ENCODE measurements around the gene ZSCAN5A.
A peak's percentile ranks its signal among the peaks of the same experiment; 100 is the strongest.
"Not testable (repeated sequence)": the region's sequence is repeated elsewhere in the genome, so short reads cannot be mapped to it uniquely, and the experiment has no call there.

Gene ZSCAN5A

DNA sequence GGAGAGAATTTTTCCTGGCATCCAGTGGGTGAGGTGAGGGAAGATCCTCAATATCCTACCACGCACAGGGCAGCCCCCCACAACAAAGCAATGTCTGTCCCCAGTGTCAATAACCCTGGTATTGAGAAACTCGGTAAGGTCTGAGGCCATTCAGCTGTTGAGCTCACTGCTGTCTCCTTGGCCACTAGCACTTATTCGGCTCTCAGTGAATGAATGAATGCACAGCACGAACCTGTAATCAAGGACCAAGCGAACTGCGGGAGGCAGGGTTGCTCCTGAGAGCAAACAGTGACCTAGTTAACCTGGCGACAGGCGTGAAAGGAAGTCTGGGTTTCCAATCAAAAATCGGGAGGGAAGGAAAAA lies 640 bp downstream of the ZSCAN5A start:
- ATAC-seq (no peak), DNase-seq (no peak)

DNA sequence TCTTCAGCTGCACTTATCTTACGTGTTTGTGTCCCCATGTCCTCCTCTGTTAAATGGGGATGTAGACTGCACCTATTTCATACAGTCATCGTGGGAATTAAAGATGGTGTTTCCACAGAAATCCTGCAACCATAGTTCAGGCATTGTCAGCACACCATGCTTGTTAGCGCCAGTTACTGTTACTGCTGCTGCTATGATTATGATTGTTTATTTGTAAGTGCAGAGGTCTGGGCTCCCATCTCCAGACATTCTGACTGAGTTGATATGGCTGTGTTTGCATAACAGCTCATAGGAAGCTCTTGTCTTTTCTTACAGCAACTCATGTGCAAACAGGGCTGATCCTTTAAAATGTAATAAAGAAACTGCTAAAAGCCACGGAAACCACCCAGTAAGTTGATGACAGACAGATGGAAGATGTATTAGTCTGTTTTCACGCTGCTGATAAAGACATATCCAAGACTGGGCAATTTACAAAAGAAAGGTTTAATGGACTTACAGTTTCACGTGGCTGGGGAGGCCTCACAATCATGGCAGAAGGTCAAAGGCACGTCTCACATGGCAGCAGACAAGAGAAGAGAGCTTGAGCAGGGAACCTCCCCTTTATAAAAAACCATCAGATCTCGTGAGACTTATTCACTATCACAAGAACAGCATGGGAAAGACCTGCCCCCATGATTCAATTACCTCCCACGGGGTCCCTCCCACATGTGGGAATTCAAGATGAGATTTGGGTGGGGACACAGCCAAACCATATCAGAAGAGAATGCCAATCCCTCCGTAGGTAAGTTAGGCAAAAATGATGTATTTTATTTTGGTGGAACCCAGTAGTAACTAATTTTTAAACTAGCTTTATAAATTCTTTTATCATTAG lies 1.6 kb downstream of the ZSCAN5A start:
- ATAC-seq (no peak), DNase-seq (peak; percentile 16)

DNA sequence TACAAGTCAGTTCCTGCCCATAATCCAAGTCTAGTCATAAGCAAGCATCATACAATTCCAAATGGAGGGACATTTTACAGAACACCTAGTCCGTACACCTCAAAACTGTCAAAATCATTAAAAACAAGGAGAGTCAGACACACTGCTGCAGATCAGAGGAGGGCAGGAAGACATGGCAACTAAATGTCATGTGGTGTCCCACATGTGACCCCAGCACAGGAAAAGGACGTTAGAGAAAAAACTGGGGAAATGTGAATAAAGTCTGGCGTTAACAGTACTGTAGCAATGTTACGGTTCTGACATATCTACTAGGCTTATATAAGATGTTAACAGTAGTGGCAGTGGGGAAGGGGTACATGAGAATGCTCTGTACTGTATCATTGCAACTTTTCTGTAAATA lies 2.3 kb downstream of the ZSCAN5A start:
- ATAC-seq = no peak

DNA sequence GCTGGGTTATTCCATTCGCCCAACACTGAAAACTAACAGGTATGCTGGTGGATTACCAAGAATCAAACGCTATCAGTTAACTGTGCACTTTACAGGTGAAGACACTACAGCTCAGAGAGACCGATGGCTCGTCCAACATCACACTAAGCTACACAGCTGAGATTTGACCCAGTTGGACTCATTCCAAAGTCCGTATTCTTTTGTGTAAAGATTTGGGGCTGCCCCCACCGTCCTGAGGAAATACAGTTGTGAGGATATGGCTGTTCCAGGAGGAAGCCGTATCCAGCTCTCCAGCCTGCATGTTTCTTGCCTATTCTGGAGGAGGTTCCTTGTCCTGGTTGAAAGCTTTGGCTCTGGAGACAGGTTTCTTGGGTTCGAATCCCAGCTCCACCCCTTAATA lies 4.2 kb downstream of the ZSCAN5A start:
- no peak for ATAC-seq
- no peak for DNase-seq

More for the DNA sequence above, 2.3 kb downstream of the ZSCAN5A start:
- no peak for DNase-seq

DNA sequence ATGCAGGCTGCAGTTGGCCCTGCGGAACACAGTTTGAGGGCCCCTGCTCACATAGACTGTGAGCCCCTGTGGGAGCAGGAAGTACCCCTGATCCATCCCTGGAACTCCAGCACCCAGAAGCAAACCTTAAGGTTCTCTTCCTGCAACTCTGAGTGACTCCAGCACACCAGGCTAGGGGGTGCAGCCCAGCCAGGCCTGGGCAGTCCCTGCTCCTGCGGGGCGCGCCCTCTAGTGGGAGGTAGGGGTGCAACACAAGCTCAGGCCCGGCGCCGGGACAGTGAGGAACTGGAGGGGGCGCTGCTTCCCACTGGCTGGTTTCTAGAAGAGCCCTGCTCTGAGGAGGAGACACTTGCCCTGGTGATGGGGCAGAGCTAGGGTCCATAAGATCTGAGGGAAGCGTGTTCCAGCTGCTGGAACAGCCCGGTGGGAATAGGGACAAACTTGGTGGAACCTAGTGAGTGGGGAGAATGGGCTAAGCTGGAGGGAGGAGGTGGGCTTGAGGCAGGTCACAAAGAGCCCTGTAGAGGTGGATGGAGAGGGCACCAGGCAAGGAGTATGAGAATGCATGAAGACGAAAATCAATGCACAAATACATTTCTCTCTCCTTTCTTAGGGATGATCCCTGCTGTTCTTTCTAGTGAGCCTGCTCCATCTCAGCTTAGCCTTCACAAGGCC lies 5.0 kb downstream of the ZSCAN5A start:
- DNase-seq = peak; percentile 76
- peak; percentile 62 for ATAC-seq

DNA sequence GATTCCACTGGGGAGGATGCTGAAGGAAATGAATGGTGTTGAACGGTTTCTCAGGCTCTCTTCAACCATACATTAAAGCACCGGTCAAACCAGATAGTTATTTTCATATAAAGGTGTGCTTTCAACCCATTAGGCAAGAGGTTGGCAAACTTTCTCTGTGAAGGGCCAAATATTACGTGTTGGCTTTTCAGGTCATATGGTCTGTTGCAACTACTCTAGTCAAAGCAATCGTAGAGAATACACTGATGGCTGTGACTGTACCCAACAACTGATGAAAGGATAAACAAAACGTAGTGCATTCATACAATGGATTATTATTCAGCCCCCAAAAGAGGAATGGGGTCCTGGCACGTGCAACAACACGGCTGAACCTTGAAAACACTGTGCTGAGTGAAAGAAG lies 5.8 kb downstream of the ZSCAN5A start:
- no peak for DNase-seq
- ATAC-seq = no peak

DNA sequence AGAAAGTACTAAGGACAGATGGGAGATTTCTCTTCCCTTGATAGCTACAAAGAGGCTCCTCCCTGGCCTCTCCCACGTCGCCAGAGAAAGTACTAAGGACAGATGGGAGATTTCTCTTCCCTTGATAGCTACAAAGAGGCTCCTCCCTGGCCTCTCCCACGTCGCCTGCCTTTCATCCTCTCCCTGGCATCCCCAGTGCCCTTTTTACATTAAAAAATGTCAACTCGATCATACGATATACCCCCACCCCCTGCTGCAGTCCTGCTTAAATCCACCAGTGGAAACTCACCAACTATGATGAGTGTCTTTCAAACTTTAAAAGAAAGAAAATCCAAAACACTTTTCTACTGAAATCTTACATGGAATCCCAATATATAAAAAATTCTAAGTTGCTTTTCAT lies 7.6 kb downstream of the ZSCAN5A start:
- ATAC-seq = not testable (repeated sequence)

DNA sequence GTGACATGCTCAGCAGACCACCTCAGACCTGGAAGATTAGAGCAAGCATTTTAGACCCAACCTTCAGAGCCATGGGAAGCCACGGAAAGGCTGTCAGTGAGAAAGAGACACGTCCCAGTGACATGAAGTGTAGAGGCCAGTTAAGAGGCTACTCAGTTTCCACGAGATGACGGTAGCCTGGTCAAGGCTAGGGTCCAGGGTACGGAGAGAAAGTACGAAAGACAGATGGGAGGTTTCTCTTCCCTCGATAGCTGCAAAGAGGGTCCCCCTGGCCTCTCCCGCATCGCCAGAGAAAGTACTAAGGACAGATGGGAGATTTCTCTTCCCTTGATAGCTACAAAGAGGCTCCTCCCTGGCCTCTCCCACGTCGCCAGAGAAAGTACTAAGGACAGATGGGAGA lies 8.6 kb downstream of the ZSCAN5A start:
- ATAC-seq (no peak), DNase-seq (no peak)

More for the DNA sequence above, 7.6 kb downstream of the ZSCAN5A start:
- DNase-seq = not testable (repeated sequence)

DNA sequence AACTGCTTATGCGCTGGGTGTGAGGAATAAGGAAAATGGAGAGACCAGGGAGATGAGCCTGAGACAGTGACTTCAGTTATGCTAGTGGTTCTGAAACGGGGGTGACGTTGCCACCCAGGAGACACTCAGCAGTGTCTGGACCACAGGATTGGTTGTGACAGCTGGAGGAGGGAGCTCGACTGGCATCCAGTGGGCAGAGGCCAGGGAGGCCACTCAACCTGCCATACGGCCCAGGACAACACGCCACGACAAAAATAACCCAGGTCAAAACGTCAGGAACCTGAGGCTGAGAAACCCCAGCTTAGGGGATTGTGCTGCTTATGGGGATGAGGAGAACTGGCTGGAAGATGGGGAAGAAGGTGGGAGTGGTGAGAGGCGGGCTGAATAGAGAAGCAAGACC lies 10.4 kb downstream of the ZSCAN5A start:
- no peak for ATAC-seq
- no peak for DNase-seq

DNA sequence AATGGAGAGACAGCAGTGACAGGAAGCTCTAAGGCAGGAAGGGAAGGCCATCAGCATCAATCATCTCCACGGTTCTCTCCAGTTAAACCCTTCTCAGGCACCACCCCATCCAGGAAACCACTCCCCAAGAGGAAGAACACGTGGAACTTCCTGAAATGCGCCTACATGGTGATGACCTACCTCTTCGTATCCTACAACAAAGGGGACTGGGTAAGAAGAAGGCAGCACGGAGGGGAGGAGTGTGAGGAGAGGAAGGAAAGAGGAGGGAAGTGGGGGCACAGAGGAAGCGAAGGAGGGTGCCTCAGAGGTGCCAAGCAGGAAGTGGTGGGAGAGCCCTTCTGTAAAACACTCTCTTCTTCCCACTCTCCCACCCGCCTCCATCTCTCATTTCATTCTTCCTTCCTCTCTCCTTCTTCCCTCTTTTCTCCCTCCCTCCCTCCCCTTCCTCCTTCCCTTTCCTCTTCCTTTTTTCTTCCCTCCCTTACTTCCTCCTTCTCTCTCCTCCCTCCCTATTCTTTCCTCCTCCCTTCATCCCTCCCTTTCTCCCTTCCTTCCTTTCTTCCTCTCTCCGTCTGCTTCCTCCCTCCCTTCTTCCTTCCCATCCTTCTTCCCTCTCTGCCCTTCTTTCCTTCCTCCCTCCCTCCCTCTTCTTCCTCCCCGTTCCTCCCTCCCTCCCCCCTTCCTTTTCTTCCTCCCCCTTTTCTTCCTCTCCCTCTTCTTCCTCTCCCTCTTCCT lies 12.6 kb downstream of the ZSCAN5A start:
- ATAC-seq (peak; percentile 28), DNase-seq (no peak)

DNA sequence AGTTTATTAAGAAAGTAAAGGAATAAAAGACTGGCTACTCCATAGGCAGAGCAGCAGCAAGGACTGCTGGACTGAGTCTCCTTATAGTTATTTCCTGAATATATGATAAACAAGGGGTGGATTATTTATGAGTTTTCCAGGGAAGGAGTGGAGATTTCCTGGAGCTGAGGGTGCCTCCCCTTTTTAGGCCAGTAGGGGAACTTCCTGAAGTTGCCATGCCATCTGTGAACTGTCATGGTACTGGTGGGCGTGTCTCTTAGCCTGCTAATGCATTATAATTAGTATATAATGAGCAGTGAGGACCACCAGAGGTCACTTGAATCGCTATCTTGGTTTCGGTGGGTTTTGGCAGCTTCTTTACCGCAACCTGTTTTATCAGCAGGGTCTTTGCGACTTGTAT lies 13.5 kb downstream of the ZSCAN5A start:
- ATAC-seq (no peak), DNase-seq (no peak)

DNA sequence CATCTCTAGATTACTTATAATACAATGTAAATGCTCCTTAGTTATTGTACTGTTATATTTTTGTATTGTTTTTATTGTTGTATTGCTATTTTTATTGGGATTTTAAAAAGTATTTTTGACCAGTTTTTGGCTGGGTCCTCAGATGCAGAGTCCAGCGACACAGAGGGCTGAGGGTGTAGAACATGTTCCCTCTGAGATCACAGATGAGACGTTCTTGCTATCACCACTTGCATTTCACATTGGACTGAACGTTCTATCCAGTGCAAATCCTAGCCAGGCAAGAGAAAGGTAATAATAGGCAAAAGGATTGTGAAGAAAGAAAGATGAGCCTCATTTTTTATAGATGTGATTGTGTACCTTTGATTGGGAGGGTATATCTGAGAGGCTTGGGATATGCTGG lies 15.0 kb downstream of the ZSCAN5A start:
- DNase-seq (no peak), ATAC-seq (no peak)

DNA sequence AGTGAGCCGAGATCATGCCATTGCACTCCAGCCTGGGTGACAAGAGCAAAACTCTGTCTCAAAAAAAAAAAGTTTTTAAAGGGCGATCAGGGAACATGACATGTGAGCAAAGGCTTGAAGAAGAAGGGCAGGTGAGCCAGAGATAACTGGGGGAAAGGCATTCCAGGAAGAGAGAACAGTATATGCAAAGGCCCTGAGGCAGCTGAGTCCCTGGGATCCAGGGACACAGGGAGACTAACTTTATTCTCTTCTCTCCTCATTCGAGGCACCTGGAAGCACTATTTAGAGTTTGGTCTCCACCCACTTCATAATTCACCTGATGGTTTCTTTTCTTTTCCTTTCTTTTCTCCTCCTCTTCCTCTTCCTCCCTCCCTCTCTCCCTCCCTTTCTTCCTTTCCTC lies 17.6 kb downstream of the ZSCAN5A start:
- ATAC-seq = no peak
- no peak for DNase-seq

DNA sequence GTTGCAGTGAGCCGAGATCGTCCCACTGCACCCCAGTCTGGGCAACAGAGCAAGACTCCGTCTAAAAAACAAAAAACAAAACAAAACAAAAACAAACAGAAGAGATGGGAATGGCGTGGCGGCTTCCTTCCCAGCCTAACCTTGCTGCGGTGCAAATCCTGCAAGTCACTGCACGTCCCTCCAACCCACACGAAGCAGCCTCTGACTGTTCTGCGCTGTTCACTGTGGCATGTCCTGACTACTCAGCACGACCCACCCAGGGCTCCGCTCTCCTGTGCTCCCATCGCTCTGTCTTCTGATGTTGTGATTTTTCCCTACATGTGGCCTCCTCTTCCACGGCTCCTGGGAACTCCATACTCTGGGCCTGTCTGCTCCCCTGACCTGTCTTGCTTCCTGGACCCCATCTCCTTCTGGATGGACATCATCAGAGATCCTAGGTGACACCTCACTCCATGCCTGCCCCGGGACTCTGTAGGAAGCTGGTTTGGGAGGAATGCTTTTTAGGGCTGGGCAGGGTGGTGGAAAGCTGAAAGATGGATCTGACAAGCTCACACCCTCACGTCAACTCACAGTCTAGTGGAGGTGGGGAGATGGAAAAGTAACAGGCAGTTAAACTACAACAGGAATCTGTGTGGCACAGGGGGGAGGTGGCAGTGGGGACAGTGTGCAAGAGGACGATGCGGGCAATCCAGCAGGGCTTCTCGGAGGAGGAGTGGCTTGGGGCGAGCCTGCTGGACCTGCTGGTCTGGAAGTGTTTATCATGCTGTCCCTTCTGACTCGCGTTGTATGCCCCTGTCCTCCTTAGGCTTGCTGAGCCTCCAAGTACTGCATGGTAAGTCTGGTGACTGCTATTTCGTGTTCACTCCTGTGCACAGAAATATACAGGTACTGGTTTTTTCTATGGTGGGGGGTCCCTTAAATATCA lies 18.8 kb downstream of the ZSCAN5A start:
- no peak for DNase-seq
- no peak for ATAC-seq

DNA sequence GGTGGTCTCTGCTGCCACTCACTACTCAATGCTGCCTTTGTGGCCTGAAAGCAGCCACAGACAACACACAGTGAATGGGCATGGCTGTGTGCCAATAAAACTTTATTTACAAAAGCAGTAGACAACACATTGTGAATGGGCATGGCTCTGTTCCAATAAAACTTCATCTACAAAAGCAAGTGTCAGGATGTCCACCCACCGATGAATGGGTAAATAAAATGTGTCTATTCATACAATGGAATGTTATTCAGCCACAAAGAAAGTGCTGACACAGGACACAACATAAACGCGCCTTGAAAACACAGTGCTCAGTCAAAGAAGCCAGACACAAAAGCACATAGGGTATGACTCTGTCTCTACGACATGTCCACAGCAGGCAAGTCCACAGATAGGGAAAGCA lies 20.1 kb downstream of the ZSCAN5A start:
- ATAC-seq = no peak
- no peak for DNase-seq

DNA sequence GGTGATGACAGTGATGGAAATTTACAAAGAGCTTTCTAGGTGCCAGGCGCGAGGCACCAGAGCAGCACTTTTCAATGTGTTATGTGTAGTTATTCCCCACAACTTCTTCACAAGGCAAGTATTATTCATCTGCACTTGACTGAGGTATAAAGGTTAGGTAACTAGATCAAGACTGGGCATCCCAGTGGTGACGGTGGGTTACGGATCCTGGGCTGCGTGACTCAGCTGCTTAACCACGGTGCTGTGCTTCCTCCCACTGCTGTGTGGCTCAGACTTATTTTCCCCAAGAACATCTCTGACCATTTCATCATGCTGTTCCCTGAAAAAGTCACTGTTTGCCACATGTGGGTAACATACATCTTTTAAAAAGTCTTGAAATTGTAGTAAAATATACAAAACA lies 22.8 kb downstream of the ZSCAN5A start:
- DNase-seq (peak; percentile 53), ATAC-seq (peak; percentile 91)

DNA sequence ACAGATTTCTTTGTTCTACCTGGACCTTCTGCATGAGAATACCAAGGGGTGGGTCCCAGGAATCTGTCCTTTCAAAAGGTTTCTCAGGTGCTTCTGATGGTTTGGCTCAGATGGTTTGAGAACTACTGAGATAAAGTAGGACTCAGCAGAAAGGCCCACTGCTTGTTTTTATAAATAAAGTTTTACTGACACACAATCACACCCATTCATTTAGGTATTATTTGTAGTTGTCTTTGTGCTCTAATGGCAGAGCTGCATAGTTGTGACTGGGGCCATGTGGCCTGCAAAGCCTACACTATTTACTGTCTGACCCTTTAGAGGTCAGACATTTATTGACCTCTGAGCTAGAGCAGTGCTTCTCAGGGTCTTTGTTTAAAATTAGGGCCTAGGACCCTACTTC lies 24.5 kb downstream of the ZSCAN5A start:
- no peak for ATAC-seq
- no peak for DNase-seq

DNA sequence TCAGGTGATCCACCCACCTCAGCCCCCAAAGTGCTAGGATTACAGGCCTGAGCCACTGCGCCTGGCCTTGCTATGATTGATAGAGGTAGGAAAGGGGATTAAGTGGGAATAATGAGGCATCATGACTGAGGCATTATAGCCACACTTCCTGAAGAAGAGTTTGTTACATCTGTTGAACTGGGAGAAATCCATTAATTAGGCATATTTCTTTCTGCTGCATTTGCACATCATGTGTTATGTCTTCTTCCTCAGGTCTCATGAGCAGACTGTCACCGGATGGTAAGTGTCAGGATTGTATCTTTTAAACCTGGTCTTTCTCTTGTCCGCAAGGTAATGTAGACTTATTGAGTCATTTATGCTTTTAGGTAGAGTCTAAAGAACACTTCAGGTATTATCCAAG lies 29.9 kb downstream of the ZSCAN5A start:
- ATAC-seq (no peak), DNase-seq (no peak)

DNA sequence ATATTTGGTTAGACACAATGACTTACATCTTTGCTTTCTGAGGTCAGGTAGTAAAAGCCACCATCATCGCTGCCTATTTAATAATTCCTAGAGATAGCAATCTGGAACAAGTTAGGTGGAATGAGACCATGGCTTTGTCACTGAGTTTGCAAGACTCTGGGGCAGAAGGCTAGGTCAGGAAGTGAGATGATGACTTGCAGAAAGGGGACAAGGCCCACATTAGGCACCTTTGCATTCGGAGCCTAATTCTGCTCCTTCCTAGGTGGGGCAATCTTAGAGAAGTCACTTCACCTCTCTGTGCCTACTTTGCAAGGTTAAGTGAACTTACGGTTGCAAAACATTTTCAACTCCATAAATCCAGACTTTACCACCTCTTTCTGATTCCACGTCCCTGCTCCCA lies 31.8 kb downstream of the ZSCAN5A start:
- DNase-seq = no peak
- ATAC-seq = no peak

DNA sequence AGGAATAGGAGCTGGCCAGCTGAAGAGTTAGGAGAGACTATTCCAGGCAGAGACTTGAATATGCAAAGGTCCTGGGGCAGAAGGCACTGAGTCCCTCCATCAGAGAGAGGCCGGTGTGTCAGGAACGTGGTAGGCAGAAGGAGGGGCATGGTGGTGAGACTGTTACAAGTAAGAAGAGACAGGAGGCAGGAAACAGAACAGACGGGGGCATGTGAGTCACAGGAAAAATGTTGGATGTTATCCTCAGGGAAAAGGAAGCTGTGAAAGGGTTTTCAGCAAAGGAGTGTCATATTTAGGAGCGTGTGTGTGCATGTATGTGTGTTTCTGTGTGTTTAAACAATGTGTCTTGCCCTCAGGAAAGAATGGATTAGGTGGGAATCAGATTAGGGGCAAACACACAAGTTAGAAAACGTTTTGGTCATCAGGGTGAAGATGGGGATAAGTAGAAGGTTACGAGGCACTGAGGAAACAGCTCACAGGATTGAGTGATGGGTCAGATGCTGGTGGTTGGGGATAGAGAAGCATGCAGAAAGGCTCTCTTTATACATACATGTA lies 41.0 kb downstream of the ZSCAN5A start:
- no peak for DNase-seq
- ATAC-seq = no peak

DNA sequence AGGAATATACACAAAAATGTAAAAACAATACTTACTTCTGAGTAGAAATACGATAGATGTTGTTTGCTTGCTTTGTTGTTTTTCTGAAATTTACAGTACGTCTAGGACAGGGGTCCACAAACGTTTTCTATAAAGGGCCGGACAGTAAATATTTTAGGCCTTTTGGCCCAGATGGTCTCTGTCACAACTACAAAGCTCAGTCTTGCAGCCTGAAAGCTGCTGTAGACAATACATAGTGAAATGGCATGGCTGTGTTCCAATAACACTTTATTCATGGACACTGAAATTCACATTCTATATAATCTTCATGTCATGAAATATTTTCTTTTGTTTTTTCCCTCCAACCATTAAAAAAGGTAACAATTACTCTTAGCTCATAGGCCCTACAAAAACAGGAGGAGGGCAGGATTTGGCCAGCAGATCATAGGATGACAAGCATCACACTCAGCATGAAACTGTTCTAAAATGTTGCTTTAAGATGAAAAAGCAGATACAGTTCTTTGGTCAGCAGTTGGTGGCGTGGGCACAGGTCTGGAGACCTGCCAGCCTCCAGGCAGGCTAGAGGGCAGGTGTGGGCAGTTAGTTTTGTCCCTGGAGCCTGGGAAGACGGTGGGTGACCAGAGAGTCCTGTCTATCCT lies 42.4 kb downstream of the ZSCAN5A start, which contains the start of gene EDDM13:
Gene EDDM13 (plus strand): TSS at position 588 of the 638 bp plus-strand sequence. CDS start 87 bp downstream, outside the sequence.
- DNase-seq = no peak
- no peak for ATAC-seq
